Stimulated activated naive CD8-positive, alpha-beta T cell treated with anti-CD3 and anti-CD28 coated beads, Interleukin-15, Interleukin-2, amounts not matched to agents 100 U/mL and 50 U/mL, for 24 hours (primary cell): ENCODE results near the gene TSEN15.

Experiments
- ATAC-seq: fragments of 150-1000 bp; cut with Tn5 transposase; one replicate; pipeline ENCODE4 v1.10.0; 2021
- DNase-seq: peaks from one replicate; pipeline ENCODE4 v3.0.0; 2021

Gene TSEN15

DNA sequence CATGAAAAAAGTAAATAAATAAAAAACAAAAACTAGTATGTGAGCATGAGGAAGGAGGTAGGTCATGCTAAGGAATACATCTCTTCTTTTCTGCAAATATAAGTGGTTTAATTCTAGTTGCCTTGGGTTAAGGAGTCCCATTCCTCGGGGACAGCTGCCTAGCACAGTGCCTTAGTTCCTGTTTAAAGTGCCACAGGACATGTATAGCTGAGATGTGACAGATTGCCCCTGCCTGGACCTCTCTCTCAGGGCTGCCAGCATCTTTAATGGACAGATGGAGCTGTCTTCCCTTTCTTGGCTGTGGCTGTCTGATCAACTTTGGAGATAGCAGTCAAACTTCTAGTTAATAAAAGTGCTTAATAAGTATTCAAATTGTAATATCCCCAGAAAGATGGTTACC, 50.0 kb downstream of the TSEN15 start:
- ATAC-seq: no peak

DNA sequence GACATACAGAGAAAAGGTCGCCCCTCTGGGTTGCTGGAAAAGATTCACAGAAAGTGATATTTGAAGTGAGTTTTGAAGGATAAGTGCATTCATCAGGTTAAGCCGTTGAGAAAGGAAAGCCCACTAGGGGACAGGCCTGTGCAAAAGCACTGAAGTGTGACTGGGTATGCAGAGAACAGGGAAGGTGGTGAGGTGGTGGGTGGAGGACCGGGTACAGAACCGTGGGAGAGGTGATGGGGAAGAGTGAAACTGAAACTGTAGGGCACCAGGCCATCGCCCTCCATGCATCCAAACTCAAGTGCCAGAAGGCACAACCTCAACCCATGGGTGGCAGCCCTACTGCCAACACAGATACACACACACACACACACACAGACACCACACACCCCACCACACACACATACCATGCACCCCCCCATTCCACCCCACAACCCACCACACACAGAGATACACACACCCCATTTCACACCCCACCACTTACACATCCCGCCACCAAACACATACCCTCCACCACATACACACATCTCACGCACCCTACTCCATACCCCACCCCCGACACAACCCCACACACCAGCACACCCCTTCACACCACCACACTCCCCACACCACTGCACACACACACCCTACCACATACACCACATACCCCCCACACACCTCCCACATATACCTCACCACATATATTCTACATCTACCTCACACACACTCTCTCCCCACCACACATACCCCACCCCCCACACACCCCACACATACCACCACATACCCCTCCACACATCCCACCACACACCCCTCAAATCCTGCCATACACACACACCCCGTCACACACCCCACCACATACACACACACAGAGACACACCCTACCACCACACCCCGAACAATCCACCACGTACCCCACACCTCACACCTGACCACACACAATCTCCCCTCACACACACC, 59.0 kb downstream of the TSEN15 start:
- no peak for ATAC-seq
- DNase-seq: no peak

More for the DNA sequence above, 50.0 kb downstream of the TSEN15 start:
- DNase-seq: no peak

DNA sequence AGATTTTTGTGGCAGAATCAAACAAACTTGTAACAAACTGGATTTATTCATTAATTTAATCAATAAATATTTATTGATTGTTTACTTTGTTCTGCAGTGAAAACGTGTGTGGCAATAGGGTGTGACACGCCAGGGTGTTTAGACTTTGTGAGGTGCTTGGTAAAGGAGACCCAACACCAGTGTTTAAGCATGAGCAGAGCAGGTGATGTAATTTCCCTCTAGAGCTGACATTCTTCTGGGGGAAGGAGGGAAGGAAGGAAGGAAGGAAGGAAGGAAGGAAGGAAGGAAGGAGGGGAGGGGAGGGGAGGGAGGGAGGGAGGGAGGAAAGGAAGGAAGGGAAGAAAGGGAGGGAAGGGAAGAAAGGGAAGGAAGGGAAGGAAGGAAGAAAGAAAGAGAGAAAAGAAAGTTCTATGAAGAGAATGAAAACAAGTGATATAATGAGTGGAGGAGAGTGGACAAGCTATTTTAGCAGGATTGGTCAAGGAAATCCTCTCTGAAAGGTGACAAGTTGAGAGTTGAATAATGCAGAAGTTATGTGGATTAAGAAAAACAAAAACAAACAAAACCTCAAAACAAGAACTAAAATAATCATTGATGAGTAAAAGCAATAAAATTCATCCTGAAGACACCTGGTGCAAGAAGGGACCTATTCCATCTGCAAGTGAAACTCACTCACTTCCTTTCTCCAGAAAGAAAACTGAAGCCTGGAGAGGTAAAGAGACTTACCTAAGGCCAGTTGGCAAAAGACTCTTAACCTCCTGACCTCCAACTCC, 60.8 kb downstream of the TSEN15 start:
- ATAC-seq (no peak), DNase-seq (no peak)

DNA sequence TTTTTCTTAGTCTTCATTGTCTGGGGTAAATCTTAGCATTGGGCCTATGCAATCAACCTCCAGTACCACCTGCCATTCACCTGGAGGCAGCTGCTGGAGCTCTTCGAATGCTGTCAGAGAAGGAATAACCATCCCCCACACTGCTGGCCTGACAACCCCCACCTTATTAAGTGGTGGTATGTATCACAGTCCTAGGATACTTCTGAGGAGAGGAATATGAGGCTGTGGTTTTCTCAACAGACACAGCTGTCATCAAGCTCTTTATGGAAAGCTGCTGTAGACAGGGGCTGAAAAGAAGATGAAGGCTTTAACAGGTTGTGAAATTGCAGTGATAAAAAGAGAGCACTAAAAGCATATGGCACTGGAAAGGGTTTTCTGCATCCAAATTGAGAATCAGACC, 61.7 kb downstream of the TSEN15 start:
- ATAC-seq: no peak
- no peak for DNase-seq

DNA sequence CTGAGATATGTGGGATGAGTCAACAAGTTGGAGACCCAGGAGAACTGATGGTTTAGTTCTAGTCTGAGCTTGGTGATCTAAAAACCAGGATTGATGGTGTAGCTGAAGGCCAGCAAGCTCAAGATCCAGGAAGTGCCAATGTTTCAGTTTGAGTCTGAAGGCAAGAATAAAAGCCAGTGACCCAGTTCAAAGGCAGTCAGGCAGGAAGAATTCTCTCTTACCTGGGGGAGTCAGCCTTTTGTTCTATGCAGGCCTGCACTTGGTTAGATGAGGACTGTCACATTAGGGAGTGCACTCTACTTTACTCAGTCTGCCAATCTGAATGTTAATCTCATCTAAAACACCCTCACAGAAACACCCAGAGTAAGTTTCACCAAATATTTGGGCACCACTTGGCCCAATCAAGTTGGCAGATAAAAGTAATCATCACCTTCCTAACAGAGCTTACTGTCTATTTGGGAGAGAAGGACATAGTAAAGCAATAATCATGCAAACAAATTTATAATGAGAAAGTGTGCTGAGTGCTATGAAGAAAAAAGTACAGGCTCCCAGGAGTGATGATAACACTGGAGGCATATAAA, 63.4 kb downstream of the TSEN15 start:
- ATAC-seq: no peak
- no peak for DNase-seq

DNA sequence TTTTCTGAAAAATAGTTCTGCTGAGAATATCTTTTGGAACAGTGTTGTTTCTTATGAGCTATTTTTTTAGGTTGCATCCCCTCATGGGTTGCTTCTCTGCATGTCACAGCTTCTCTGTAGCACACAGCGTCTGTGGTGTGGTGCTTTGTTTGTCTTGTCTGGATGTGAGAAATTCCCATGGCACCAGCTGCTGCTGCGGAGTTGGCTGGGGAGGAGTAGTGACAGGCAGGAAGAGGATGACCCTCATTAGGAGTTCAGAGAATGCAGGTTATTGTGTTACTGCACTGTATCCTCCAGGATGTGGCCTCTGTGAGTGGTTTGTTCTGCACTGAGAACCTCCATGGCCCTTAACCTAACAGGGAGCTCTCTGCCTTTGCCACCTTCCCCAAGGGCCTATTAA, 64.8 kb downstream of the TSEN15 start:
- ATAC-seq (no peak), DNase-seq (no peak)

DNA sequence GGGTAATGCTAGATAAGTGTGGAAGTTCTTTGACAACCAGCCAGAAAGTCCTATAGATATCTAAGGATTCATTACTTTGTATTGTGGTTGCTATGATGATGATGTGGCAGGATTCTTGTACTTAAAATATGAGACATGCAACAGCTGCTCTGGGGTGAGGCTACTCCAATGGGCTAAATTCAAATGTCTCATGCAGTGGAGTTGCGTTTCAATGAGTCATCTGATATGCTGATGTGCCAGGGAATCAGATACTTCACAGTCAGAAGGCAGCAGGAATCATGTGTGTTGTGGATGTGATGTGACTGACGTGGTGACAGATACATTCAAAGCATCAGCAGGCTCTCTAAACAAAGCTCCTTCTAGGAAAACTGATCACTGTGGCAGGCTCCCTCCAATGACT, 66.5 kb downstream of the TSEN15 start:
- ATAC-seq (no peak), DNase-seq (no peak)
